HG03139 (cell line): ENCODE data around the gene METTL24.
"Not testable (repeated sequence)": the region's sequence is repeated elsewhere in the genome, so short reads cannot be mapped to it uniquely, and the experiment has no call there.

Experiments used
- ATAC-seq: cut with Tn5 transposase; IDR thresholded peaks from one replicate; pipeline ENCODE4 v1.9.1; 2021; ENCODE audit not compliant: unreplicated experiment

Gene METTL24

DNA sequence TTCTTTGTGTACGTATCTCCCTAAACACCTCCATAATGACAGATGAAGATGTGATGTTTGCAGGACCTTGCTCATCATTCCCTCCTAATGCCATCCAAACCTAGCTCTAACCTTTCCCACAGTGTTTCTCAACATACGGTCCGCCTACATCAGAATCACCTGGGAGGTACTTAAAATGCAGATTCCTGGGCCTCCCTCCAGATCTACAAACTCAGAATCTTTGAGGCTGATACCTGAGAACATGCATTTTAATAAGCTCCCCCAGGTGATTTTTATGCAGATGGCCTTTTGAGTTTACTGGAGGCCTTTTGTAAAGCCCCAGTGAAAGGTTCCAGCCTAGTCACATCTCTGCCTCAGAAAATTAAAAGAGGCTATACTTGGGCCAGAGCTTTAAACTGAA is 40.5 kb downstream of the METTL24 start:
- no peak for ATAC-seq

DNA sequence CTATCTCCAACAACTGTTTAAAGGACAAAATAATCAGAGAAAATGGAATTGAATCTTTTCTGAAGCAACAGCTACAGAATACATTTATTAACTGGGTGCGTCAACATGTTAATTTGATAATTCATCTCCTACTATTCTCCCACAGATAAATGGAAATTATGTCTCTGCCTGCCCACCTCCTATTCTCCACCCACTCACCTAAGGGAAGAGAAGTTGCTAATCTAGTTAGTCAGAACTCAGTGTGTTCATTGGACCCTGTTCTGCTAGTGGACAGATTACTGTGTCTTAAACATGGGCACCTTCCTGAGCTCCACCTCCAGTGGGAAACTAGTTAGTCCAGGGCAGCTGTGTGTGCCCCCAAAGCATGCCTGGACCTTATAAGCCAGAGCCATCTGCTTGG is 41.0 kb downstream of the METTL24 start:
- no peak for ATAC-seq

- no peak for ATAC-seq
Observed at GRCh38 chr6:110315869-110316398, 42.2 kb downstream of the METTL24 start.

DNA sequence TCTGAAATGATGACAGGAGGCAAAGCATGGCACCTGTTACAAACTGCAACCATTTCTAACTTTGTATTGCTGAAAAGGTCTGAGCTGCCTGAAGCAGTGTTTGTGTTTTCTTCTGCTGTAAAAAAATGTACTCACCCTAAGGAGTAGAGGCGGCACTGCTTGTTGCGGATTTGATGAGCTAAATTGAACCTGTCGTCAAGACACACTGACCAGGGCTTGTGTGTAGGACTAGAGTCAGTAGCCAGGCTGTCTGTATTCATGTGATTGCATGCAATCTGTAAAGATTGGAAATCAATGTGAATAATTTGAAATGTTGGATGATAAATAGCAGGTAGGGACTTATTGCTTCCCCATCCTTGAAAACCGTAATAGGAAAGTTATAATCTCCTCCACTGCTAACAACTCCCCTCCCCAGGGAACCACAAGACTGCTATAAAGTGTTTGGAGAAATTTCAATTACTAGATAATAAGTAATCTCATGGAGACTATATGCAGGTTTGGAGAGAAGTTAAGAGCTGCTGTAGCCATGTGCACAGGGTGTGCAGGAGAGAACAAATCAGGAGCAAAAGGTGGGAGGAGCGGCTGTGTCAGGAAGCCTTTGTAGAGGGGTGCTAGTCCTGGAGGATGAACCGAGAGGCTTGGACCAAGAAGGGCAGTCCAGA is 42.8 kb downstream of the METTL24 start:
- ATAC-seq: no peak

GRCh38 chr6:110310861-110311446 is 47.2 kb downstream of the METTL24 start:
- ATAC-seq: no peak

GRCh38 chr6:110309432-110309831 is 48.7 kb downstream of the METTL24 start:
- ATAC-seq: not testable (repeated sequence)

DNA sequence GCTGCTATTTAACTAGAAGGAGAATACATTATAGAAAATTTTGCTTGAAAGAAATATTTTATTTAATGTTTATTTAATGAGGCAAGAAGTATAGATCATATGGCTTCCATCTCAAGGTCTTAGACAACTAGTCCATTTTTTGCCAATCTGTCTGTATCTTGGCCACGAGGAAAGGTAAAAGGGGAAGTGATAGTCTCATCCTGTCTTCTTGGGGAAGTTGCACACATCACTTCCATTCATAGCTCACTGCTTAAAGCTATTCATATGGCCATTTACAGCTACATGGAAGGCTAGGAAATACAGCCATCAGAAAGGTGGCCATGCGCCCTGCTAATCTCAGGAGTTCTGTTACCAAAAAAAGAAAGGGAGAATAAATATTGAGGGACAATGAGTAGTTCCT is 50.8 kb downstream of the METTL24 start:
- ATAC-seq: no peak

DNA sequence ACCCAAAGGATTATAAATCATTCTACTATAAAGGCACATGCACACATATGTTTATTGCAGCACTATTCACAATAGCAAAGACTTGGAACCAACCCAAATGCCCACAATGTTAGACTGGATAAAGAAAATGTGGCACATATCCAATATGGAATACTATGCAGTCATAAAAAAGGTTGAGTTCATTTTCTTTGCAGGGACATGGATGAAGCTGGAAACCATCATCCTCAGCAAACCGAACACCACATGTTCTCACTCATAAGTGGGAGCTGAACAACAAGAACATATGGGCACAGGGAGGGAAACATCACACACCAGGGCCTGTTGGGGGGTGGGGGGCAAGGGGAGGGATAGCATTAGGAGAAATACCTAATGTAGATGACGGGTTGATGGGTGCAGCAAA is 52.3 kb downstream of the METTL24 start:
- not testable (repeated sequence) for ATAC-seq

- ATAC-seq: not testable (repeated sequence)
Observed at GRCh38 chr6:110303692-110304091, 54.5 kb downstream of the METTL24 start.

GRCh38 chr6:110298916-110299315 is 59.2 kb downstream of the METTL24 start:
- ATAC-seq: no peak

DNA sequence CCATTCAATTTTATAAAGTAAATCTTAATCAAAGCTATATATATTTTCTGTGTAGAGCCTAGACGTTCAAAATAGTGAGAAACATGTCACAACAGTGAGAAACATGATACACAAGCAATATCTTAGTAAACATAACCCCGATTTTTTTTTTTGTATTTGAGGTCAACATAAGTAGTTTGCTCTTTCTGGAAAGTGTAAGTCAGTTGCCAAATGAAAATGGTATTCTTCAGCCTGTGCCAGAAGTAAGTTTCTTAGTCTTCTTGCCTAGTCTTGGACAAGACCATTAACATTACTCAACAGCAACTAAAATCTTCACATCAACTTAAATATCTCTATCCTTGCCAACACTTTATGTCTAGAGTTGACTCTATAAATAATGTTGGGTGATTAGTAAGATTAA is 59.7 kb downstream of the METTL24 start:
- no peak for ATAC-seq

DNA sequence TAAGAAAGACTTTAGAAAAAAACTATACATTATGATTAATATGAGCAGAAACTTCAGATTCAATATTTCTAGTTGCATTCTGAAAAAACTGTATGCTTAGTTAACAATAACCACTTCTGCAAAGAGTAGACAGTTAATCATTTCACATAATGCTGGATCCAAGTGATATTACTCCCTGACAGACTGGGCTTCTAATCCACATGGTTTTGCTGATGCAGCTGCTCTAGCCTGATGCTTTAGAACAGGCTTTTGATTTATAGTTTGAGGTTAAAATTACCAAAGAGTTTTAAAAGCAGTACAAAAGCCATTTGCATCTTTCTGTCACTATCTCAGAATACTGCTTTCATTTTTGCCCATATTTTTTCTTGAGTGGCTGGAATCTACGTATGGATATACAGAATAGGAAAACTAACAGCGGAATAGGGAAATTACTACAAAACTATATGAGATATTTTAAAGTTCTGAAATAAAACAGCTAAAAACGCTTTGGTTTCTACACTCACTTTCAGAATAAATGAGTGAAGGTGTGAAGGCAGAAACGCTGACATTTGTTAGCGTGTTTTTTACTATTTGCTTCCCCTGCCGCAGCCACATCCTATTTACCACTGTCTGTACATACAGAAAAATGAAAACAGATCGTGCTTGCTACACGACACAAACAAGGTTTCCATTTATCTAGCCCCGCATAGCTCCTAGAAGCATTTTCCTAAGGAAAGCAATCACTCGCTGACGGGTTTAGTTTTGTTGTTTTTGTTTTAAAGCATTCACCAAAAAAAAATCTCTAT is 61.7 kb downstream of the METTL24 start:
- no peak for ATAC-seq

GRCh38 chr6:110295451-110296165 is 62.5 kb downstream of the METTL24 start:
- ATAC-seq: no peak

- ATAC-seq: no peak
Observed at GRCh38 chr6:110287462-110288341, 70.4 kb downstream of the METTL24 start.

- no peak for ATAC-seq
Observed at GRCh38 chr6:110285306-110286060, 72.7 kb downstream of the METTL24 start.

DNA sequence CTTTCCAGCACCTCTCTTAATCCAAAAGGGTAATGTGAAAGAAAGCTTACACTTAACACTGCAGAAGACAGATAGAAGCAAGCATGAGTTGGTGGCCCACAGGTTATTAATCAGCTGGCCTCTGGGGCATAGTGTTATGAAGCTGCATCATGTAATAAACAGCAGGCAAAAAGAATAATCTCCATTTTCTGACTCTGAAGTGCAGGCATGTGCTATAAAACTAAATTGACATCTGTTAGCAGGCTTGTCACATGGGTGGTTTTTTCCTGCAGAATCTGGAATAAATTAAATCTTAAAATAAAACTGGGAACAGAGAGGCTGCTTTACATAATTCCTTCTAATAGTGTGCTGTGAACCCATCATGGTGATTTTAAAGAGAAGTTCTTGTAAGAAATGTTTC is 73.3 kb downstream of the METTL24 start:
- no peak for ATAC-seq

DNA sequence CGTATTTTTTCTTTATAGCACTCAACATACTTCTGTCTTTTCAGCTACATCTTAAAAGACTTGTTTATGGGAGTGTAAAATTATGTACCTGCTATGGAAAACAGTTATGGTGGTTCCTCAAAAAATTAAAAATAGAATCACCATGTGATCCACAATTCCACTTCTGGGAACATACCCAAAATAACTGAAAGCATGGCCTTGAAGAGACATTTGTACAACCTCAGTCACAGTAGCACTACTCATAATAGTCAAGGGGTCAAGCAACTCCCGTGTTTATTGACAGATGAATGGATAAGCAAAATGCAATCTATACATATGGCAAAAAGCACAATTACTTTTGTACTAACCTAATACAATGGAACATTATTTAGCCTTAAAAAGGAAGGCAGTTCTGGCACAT is 74.5 kb downstream of the METTL24 start:
- ATAC-seq: no peak

GRCh38 chr6:110282412-110282811 is 75.7 kb downstream of the METTL24 start:
- no peak for ATAC-seq

GRCh38 chr6:110277100-110277665 is 81.0 kb downstream of the METTL24 start:
- no peak for ATAC-seq
